GM21526 (cell line): ENCODE results near the gene NFATC2.
"Not testable (repeated sequence)": the region's sequence is repeated elsewhere in the genome, so short reads cannot be mapped to it uniquely, and the experiment has no call there.

Experiments
- ATAC-seq: cut with Tn5 transposase; IDR thresholded peaks from one replicate; pipeline ENCODE4 v1.9.1; 2021; ENCODE audit warnings: moderate library complexity; ENCODE audit not compliant: unreplicated experiment, low FRiP score

Gene NFATC2

DNA sequence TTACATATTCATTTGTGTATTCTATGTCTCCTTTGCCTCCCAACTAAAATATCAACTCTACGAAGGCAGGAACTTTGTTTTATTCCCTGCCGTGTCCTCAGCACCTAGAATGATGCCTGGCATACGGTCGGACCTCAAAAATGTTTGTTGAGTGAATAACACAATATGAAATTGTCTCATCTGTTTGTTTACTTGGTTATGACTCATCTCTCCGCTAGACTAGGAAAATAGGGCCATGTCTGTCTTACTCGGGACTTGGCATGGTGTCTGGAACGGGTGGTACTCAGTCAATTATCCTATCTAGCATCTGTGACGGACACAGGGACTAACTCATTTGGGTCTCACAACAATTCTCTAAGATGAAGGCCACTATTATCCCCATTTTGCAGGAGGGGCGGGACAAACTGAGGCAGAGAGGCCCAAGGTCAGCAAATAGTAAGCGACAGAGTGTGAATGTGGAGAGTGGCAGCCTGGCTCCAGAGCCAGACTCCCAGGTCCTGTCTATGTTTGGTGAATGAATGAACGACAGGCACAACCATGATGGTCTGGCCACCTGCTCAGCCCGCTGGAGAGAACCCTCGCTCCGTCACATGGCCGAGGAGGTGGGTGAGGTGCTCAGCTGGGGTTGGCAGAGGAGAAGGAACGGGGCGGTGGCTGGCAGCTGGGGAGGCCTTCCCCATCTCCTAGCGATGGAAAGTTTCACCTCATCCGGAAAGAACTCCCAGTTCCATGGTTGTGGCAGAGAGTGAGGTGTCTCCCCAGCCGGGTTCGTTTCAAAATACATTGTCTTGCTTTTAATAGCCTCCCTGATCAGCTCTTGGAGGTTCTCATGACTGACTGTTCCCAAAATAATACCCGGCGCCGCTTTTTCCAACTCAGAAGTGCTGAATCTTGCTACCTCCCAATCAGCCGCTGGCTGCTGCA lies 27.6 kb upstream of the NFATC2 start:
- no peak for ATAC-seq

DNA sequence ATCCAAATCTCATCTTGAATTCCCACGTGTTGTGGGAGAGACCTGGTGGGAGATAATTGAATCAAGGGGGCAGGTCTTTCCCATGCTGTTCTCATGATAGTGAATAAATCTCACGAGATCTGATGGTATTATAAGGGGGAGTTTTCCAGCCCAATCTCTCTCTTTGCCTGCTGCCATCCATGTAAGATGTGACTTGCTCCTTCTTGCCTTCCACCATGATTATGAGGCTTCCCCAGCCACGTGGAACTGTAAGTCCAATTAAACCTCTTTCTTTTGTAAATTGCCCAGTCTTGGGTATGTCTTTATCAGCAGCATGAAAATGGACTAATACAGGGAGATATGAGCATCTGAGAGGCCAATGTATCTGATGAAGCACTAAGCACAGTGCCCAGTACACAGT lies 26.0 kb upstream of the NFATC2 start:
- ATAC-seq = not testable (repeated sequence)

DNA sequence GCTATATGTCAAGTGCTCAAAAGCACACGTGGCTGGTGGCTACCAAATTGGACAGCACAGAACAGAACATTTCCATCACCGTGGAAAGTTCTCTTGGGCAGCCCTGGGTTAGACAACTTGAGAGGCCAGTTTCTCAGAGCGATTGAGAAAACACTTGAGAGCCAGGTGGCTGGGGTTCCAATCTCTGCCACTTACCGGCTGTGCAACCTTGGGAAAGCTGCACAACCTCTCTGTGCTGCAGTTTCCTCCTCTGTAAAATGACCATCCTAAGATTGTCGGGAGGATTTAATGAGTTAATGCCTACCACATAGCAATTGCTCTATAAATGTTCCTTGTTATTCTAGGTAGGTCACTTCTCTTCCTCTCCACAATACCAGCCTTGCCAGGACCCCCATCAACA lies 25.1 kb upstream of the NFATC2 start:
- ATAC-seq = no peak

DNA sequence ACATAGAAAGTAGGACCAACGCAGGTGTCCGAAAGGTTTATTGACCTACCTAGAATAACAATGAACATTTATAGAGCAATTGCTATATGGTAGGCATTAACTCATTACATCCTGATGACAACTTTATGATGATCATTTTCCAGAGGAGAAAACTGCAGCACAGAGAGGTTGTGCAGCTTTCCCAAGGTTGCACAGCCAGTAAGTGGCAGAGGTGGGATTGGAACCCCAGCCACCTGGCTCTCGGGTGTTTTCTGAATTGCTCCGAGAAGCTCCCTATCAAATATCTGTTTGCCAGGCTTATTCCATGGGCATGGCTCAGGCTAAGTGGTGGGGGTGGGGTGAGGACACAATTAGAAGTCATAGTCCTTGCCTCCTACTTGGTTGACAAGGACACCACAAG lies 24.1 kb upstream of the NFATC2 start:
- ATAC-seq = no peak

DNA sequence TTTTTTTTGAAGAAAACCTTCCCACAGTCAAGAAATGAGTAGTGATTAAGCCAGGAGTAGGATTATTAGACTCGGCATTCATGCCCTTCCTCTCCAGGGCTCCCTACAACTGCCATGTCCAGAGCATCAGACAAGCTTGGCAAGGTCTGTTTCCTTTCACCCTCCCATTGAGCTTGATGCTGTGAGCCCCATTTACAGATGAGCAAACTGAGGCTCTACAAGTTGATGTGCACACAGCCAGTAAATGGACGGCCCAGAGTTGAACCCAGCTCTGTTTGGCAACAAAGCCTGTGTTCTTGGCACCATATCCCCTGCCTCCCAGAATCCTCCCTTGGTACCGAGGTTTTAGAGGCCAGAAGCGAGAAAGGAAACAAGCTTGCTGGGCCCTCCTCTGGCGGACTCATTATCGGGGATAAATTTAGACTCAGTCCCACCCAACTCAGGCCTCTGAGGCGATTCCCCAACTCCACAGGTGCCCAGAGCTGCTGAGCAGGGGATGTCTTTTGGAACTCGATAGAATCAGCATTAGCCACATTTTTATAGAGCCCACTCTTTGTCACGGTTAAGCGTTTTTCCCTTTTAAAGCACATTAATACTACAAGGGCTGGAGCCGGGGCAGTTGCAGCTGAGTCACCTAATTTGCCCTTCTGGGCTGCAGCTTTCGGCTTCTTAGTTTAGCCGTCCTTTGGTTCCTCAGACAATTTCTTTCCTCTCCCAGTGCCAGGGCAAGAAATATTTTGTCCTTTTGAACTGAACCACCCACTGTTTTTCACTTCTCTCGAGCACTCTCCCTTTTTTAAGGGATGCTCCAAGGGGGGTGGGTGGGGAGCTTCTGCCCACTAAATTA lies 23.0 kb upstream of the NFATC2 start:
- ATAC-seq = no peak

DNA sequence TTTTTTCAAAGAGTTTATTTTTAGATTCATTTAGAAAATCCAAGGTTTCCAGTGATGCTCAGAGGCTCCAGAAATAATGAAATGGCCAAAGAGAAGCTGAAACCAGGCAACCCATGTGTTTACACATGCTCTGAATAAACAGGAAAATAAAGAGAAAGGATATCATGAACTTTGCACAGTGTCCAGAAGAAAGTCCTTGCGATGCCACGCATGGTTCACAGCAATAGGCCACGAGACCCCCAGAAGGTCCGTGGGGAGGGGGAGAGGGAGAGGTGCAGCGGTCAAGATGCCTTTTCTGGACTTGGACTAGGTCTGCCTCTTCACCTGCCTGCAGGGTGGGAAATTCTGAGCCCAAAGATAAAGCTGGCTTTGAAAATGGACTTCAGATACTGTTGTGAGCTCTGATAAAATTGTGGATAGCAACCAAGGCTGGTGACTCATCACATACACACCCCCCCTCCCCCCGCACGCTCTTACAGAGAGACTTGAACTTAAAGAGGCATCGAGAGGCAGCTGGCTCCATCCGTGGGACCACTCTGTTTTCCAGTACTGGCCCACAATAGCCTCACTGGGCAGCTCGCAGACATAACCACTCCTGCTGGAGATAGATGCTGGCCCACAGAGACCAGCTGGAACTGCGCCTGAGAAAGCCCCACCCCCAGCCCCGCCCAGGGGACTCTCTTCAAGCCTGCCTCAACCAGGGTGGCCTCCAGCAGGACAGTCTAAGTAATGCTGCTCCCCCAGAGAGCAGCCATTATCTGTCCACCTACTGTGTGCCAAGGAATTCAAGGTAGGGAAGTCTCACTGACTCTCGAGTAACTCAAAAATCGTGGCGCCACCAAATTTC lies 21.2 kb upstream of the NFATC2 start:
- no peak for ATAC-seq

DNA sequence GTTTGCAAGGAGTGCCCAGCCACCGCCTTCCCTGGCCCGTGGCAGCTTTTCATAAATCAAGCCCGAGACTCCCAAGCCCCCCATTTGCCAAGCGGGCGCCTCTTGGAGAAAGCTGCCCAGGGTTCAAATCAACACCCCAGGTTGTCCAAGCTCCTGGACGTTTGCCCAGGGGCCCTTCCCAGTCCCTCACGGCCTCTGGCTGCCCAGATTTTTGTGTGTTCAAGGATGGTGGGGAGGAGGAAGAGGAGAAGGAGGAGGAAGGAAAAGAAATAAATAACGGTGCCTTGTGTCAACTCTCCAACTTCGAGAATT lies 20.6 kb upstream of the NFATC2 start:
- no peak for ATAC-seq

DNA sequence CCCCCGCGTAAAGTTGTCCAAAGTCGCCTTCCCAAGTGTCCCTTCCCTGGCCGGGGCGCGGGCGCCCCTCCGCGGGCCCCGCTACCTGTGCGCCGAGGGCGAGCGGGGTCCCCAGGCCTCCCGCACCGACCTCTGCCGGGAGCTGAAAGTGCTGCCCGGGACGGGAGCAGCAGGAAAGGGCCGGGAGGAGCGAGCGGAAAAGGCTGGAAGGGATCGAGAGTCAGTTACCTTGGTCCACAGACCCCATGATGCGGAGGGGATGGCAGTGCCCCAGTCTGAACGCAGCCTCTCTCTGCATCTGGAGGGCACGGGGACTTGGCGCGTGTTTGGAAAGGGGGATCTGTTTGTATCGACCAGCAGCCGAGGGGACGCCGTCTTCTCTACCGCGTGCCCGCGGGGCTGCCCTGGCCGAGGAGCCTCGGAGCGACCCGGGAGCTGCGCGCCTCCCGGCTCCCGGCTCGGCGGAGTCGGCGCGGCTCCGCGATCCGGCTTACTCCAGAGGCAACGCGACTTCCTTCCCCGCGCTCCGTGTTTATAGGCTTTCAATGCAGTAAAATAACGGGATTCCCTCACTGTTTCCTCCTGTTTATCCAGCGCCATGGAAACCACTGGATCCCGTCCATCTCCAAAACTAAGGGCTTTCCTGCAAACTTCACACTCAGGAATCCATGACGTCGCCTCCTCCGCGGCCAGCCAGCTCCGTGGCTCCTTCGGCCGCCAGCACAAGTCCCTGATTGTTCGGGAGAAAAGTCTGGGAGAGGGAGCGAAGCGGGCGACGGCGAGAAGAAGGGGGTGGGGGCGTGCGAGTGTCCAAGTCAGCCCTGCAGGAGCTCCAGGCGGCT lies 20.0 kb upstream of the NFATC2 start:
- no peak for ATAC-seq

DNA sequence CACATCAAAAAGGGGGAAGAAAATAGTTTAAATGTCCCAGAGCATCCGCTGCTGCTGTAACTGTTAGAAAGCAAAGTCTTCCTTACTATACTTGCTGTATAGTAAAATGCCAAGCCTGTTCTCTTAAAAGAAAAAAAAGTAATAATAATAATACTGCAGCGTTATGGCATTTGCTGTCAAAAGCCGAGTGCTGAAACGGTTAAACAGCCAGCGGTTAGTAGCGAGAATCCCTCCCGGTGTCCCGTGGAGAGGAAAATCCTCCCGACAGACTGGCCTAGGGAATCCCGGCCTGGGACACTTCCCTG lies 19.5 kb upstream of the NFATC2 start:
- ATAC-seq = no peak

DNA sequence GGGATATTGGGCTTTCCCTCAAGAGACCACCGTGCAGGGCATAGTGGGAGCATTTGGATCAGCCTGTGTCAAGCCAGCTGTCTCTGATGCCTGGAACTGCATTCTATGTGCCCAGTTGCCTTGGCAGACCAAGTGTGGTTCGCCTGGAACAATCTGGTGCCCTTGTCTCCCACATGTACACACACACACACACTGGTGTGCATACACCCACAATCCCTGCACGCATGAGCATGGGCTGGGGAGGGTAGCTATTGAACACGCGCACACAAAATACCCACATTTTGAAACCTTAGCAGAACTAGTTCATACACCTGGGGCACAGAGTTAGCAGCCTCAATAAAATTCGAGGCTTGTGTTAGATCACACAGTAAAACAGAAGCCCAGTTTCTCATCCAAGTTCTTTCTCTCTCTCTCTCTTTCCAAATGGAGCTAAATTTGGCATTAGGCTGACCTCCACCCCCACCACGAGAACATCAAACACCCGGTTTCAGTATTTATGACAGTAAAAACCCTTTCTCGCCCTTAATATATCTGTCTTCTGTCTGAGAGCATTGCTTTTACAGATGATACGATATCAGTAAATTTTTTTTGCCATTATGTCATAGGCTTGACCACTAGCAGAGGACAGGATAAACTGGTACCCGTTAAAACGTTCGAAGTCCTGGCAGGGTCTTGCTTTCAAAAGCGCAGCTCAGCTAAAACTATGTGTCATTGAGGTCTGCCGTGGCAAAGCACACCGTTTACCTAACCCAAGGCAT lies 18.2 kb upstream of the NFATC2 start:
- no peak for ATAC-seq

DNA sequence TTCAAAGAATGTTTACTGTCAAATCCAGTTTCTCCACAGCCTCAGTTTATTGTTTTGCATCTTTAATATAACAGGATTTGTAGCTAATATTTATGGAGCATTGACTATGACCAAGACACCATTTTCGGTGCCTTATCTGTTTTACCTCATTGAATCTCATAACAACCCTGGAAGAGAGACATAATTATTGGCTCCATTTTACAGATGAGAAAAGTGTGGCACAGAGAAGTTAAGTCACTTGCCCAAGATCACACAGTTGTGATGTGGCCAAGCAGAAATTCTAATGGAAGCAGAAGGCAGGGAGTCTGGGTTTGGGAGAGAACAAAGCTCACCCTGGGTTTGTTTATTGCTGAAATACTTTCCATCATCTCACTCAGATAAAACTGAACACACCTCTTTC lies 17.5 kb upstream of the NFATC2 start:
- ATAC-seq = no peak

DNA sequence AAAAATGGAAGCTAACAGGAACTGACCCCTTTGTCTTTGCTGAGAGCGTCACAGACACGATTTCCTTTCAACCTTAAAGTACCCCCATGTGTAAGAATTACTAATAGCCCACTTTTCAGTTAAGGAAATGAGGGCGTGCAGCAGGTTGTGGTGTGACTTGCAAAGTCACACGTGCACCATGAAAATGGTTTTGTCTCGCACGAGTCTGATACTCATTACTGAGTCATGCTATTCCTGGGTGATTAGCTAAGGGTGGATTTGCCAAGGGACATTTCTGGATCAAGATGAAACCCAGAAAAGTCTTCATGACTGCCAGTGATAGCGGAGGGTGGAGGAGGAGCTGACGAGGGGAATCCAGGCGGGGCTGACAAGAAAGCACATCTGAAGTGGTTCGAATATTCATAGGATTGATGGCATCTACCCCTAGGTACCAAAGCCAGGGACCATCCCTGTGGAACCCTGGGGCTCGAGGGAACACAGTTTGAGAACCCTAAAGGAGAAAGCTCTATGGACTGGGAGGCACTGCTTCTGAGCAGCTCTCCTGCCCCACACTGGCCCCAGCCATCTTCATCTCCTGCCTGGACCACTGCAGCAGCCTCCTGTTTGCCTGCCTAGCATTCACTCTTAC lies 12.1 kb upstream of the NFATC2 start:
- ATAC-seq = no peak

DNA sequence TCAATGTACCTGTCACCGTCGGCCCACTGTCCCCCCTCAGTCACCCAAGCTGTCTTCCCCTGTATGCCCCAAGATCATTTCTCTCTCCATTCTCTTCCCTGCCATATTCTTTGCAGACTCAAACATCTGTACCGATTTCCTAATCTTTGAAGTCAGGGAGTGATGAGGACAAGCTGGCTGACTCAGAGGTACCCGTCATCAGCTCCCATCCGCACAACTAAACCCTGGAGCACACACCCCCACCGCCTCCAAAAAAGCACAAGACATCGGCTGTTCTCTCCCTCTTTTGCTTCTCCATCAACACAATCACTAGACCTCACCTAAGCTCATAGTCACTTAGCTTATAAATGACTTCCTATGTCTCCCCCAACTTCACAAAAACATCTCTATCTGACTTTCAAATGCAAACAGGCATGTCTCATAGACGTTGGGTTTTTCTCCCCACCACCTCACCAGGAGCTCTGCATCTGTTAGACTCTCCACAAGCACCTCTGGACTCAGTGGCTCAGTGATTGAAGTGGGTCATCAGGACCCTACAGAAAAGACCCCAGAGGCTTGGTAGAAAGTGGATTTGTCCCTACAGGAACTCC lies 11.5 kb upstream of the NFATC2 start:
- ATAC-seq = no peak

DNA sequence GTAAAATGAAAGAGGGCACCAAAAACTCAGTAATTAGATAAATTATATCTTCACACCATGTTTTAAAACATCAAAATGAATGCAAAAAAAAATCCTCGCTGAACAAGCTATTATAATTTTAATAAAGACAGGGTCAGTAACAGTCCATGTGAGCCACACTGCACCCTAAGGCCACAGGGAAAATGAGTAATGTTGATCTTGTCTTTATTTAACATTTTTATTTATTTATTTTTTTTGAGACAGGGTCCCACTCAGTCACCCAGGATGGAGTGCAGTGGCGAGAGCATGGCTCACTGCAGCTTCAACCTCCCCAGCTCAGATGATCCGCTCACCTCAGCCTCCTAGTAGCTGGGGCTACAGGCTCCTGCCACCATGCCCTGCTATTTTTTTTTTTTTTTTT lies 8.7 kb upstream of the NFATC2 start:
- ATAC-seq = no peak

DNA sequence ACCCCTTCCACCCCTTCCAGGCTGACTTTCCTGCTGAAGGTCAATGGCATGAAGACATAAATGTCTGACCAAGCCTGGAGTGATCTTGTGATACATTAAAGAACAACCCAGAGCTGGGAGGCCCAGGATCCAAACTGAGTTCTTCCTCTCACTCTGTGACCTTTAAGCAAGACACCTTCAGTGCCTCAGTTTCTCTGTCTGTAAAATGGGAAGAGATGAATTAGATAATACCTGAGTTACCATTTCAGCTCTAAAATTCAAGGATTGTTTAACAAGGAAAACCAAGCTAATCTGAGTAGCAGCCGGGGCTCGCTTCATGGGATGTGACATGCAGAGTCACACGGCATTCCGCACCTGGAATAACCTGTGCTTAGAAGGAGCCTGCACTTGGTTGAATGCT lies 7.0 kb upstream of the NFATC2 start:
- no peak for ATAC-seq

DNA sequence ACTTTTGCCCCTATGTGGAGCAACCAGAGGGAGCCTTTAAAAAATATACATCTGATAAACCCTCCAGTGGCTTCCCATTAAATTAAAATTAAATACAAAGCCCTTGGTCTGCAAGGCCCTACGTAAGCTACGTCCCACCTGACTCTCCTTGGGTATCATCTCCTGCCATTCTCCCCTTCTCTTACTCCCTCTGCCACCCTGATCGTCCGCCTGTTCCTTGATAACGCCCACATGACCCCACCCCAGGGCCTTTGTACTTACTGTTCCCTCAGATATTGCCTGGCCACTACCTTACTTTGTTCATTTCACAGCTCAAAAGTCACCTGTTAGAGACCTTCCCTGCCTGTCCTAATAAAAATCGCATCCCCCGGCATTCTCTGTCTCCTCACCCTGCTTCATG lies 5.4 kb upstream of the NFATC2 start:
- no peak for ATAC-seq

DNA sequence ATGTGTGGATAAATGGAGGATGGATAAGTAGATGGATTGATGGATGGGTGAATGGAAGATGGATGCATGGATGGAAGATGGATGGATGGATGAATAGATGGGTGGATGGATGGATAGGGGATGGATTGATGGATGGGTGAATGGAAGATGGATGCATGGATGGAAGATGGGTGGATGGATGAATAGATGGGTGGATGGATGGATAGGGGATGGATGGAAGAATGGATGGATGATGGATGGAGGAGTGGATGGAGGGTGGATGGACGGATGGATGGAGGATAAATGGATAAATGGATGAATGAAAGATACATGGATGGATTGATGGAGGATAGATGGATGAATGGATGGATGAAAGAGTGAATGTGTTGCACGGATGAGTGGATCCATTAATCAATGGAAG lies 3.0 kb upstream of the NFATC2 start:
- ATAC-seq = no peak

DNA sequence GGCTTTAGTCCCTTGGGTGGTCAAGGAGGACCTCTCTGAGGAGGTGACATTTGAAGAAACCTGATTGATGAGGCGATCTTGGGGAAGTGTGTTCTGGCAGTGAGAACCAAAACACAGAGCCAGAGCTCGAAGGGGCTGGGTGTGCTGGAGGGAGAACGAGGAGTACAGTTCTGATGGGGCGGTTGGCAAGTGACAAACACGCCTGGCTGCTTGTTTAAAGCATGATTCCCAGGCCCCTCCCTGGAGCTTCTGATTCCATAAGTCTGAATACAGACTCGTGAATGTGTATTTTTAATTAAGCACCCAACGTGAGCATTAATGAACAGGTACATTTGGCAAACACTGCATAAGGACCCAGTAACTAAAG lies 886 bp upstream of the NFATC2 start:
- no peak for ATAC-seq

DNA sequence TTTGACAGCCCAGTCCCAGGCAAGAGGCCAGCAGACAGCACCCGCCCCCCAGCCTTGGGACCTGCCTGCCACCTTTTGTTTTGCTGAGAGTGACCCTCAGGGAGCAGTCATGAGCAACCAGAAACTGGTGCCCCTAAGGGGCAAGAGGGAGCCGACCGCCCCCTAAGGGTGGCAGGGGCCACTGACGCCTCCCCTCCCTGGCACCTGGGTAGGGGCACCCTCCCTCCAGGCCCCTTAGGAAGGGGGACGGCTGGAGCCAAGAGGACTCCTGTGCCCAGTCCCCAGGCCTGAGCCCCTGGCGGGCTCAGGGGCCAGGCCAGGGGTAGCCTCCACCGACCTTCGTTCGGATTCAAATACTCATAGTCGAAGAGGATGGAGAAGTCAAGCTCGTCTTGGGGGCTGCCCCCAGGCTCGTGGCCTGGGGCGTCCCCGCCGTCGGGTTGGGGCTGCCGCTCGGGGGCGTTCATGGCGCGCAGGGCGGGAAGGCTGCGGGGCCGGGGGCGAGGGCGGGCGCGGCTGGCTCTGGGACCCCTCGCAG lies 417 bp downstream of the NFATC2 start:
- ATAC-seq = peak; percentile 47
